HCT116 (cell line): ENCODE measurements around the gene C17orf100. TPM values are rescaled to one million over a fixed set of nuclear protein-coding genes. Genes with fewer than 3 reads are reported as not detected.

Experiments used
- ATAC-seq: fragments of 200-7000 bp; cut with Tn5 transposase; 2 replicates; pipeline ENCODE4 v1.9.1; 2020; ENCODE audit warnings: mild to moderate bottlenecking, moderate library complexity
- BruUV-seq: library from RNA; stranded (reverse); fragments of 400-500 nt; replicated peaks from 2 replicates; lab custom pipeline; 2021; lab: Mats Ljungman, UMichigan
- CTCF ChIA-PET: fragments of 300-600 bp; sonication (Branson Sonifier 250); formaldehyde crosslinking; loops from one replicate; lab custom pipeline; 2021; ENCODE audit warnings: antibody characterized with exemption; lab: Charles Lee
- POLR2A ChIA-PET: fragments of 300-600, 350-600 bp; sonication (Branson Sonifier 250); formaldehyde crosslinking; loops from one replicate; lab custom pipeline; 2021; ENCODE audit warnings: antibody characterized with exemption; lab: Charles Lee
- RAD21 ChIA-PET, 2 experiments: fragments of 300-600 bp; sonication (Branson Sonifier 250); formaldehyde crosslinking; loops; one replicate each; lab custom pipeline; 2023; ENCODE audit warnings: low total read pairs in 2 of 2; ENCODE audit not compliant: uncharacterized antibody in 2 of 2, unreplicated experiment in 2 of 2, low non-redundant PET in 1 of 2; lab: Charles Lee
- DNase-seq: peaks from one replicate; pipeline ENCODE4 v3.0.0-alpha.2; 2010; ENCODE audit warnings: low read depth, low spot score
- H2AFZ ChIP-seq: fragments of 200-600 bp; shearing (Covaris generic), sonication (generic); 2 replicates; pipeline ENCODE4 v1.6.1; 2017; ENCODE audit warnings: low read depth, mixed run types, mixed read lengths, antibody characterized with exemption, low read length; ENCODE audit not compliant: poor library complexity, severe bottlenecking
- H3K27ac ChIP-seq: 2 replicates; pipeline ENCODE4 v1.5.1; 2012; ENCODE audit warnings: low read depth, low read length
- H3K27me3 ChIP-seq: fragments of 200-600 bp; sonication (generic); 2 replicates; pipeline ENCODE4 v1.6.1; 2016; ENCODE audit warnings: mixed run types, low read length, mixed read lengths; ENCODE audit not compliant: insufficient read depth
- H3K36me3 ChIP-seq, 2 experiments: fragments of 200-500 bp in 1 of 2; fragments of 200-600 bp in 1 of 2; sonication (Bioruptor generic) in 1 of 2; sonication (generic) in 1 of 2; 2 replicates each; pipeline versions ENCODE4 v1.5.1 to v1.6.1; 2014 to 2016; ENCODE audit warnings: low read length in 2 of 2, inconsistent platforms in 1 of 2, mixed read lengths in 1 of 2, mixed run types in 1 of 2; ENCODE audit not compliant: insufficient read depth in 2 of 2, control insufficient read depth in 1 of 2
- H3K4me1 ChIP-seq, 2 experiments: fragments of 200-600 bp in 1 of 2; sonication (generic) in 1 of 2; 2 replicates each; pipeline versions ENCODE4 v1.5.1 to v1.6.1; 2012 to 2017; ENCODE audit warnings: low read length in 2 of 2, inconsistent platforms in 1 of 2, mild to moderate bottlenecking in 1 of 2, mixed read lengths in 1 of 2, mixed run types in 1 of 2, moderate library complexity in 1 of 2; ENCODE audit not compliant: insufficient read depth in 2 of 2, control insufficient read depth in 1 of 2
- H3K4me2 ChIP-seq: fragments of 200-600 bp; sonication (generic); 2 replicates; pipeline ENCODE4 v1.6.1; 2017; ENCODE audit warnings: mixed run types, low read length, mixed read lengths
- H3K4me3 ChIP-seq, 2 experiments: fragments of 200-600 bp in 1 of 2; sonication (generic) in 1 of 2; replicated peaks in 1 of 2; 2 replicates each; pipeline ENCODE4 v1.5.1; 2011 to 2016; ENCODE audit warnings: low read length in 2 of 2, control low read depth in 1 of 2, low read depth in 1 of 2, mild to moderate bottlenecking in 1 of 2, mixed read lengths in 1 of 2, mixed run types in 1 of 2
- H3K79me2 ChIP-seq: fragments of 200-600 bp; sonication (generic); 2 replicates; pipeline ENCODE4 v1.6.1; 2017; ENCODE audit warnings: mild to moderate bottlenecking, mixed run types, low read length, moderate library complexity, mixed read lengths; ENCODE audit not compliant: insufficient read depth
- H3K9ac ChIP-seq: fragments of 200-600 bp; sonication (generic); 2 replicates; pipeline ENCODE4 v1.6.1; 2016; ENCODE audit warnings: low read length, mixed read lengths
- H3K9me2 ChIP-seq: fragments of 200-600 bp; sonication (generic), shearing (Covaris generic); 2 replicates; pipeline ENCODE4 v1.6.1; 2017; ENCODE audit warnings: mixed run types, mild to moderate bottlenecking, moderate library complexity; ENCODE audit not compliant: insufficient read depth
- H3K9me3 ChIP-seq, 2 experiments: fragments of 200-500 bp in 1 of 2; fragments of 200-600 bp in 1 of 2; sonication (Bioruptor generic) in 1 of 2; sonication (generic) in 1 of 2; 2 replicates each; pipeline ENCODE4 v1.6.1; 2014 to 2017; ENCODE audit warnings: low read length in 2 of 2, mixed read lengths in 2 of 2, inconsistent platforms in 1 of 2, low read depth in 1 of 2, mild to moderate bottlenecking in 1 of 2, mixed run types in 1 of 2, moderate library complexity in 1 of 2; ENCODE audit not compliant: control insufficient read depth in 1 of 2, insufficient read depth in 1 of 2
- H4K20me1 ChIP-seq: fragments of 200-600 bp; sonication (generic), shearing (Covaris generic); 2 replicates; pipeline ENCODE4 v1.6.1; 2017; ENCODE audit warnings: mixed run types, mild to moderate bottlenecking, moderate library complexity; ENCODE audit not compliant: insufficient read depth
- ATF3 ChIP-seq: IDR thresholded peaks from 2 replicates; pipeline ENCODE4 v1.6.1; 2012
- ELF1 ChIP-seq: IDR thresholded peaks from 2 replicates; pipeline ENCODE4 v1.6.1; 2012; ENCODE audit warnings: low read depth, borderline replicate concordance
- FOSL1 ChIP-seq: IDR thresholded peaks from 2 replicates; pipeline ENCODE4 v1.6.1; 2012; ENCODE audit warnings: low read depth
- MAX ChIP-seq: IDR thresholded peaks from 2 replicates; pipeline ENCODE4 v1.6.1; 2012
- POLR2A ChIP-seq: IDR thresholded peaks from 2 replicates; pipeline ENCODE4 v1.7.0; 2011; ENCODE audit warnings: borderline replicate concordance; ENCODE audit not compliant: insufficient read depth, insufficient read length; ENCODE audit errors: extremely low read depth
- REST ChIP-seq: IDR thresholded peaks from 2 replicates; pipeline ENCODE4 v1.6.1; 2012; ENCODE audit warnings: low read depth
- SIN3A ChIP-seq: IDR thresholded peaks from 2 replicates; pipeline ENCODE4 v1.6.1; 2012; ENCODE audit warnings: low read depth
- SP1 ChIP-seq: IDR thresholded peaks from 2 replicates; pipeline ENCODE4 v1.6.1; 2012; ENCODE audit warnings: low read depth
- SRF ChIP-seq: IDR thresholded peaks from 2 replicates; pipeline ENCODE4 v1.6.1; 2012; ENCODE audit warnings: low read depth
- YY1 ChIP-seq: IDR thresholded peaks from 2 replicates; pipeline ENCODE4 v1.6.1; 2011; ENCODE audit warnings: low read length, low read depth, moderate library complexity, mild to moderate bottlenecking; ENCODE audit not compliant: insufficient replicate concordance; ENCODE audit errors: extremely low read depth
- ZFX ChIP-seq: fragments of 450-650 bp; IDR thresholded peaks from 2 replicates; pipeline ENCODE4 v1.6.1; 2017
- ZNF274 ChIP-seq: fragments of 200-500 bp; sonication (Bioruptor generic); IDR thresholded peaks from 2 replicates; pipeline ENCODE4 v1.6.1; 2014; ENCODE audit warnings: mild to moderate bottlenecking, low read depth, low read length, inconsistent platforms
- intact Hi-C: fragments of 100-400 bp; cut with micrococcal nuclease; formaldehyde crosslinking; loops from 2 replicates; pipeline ENCODE4 v1.10.0; 2022
- total RNA-seq: library from RNA; stranded (reverse); gene quantifications from one replicate; pipeline ENCODE4 v1.2.1, GENCODE V29; 2021; ENCODE audit not compliant: unreplicated experiment

C17orf100 gene
- total RNA-seq, 1 experiment from 2014 or later, result 0.76 TPM

- H3K79me2 ChIP-seq, result no peaks in the 10 kb centered on the region
- DNase-seq, result no peak
- H3K27ac ChIP-seq, result no peak overlapping the region
- no peaks in the 10 kb centered on the region; the same call in 1 of the 2 replicates for H3K27me3 ChIP-seq
- intact Hi-C loops, result no loop called here
- TF ChIP-seq SRF (no peak), ELF1 (no peak), REST (no peak), YY1 (no peak), ATF3 (no peak), SIN3A (no peak), POLR2A (no peak), ZNF274 (no peak), FOSL1 (no peak), MAX (no peak), SP1 (no peak), ZFX (no peak)
- H4K20me1 ChIP-seq, result no peaks in the 10 kb centered on the region
- ChIA-PET POLR2A (no interaction called here), RAD21 (no interaction called here), CTCF (interaction anchor here (0.6 kb wide), 1 partner anchor 56 kb away, joined by 3 read pairs; no protein-coding TSS in a partner anchor)
- H3K4me3 ChIP-seq, result no peak overlapping the region
- H3K9me3 ChIP-seq, result no peaks in the 10 kb centered on the region
- H3K4me1 ChIP-seq, result peaks cover 0 to 6% of the 10 kb centered on the region in 2 experiments; a peak in 1 of 4 replicates
- no peak overlapping the region for H2AFZ ChIP-seq
- H3K9ac ChIP-seq, result no peak overlapping the region
- BruUV-seq, result no TSS peak
- ATAC-seq, result no peak
- H3K36me3 ChIP-seq, result no peaks in the 10 kb centered on the region
- H3K4me2 ChIP-seq, result no peak overlapping the region
- no peaks in the 10 kb centered on the region for H3K9me2 ChIP-seq
Measured at GRCh38 chr17:6660101-6660500, 8.5 kb downstream of the C17orf100 start.
